GM18505 (cell line): ENCODE results near the gene RASL11A.
"Not testable (repeated sequence)": the region's sequence is repeated elsewhere in the genome, so short reads cannot be mapped to it uniquely, and the experiment has no call there.

Experiments
- ATAC-seq: cut with Tn5 transposase; IDR thresholded peaks from one replicate; pipeline ENCODE4 v1.9.1; 2021; ENCODE audit not compliant: unreplicated experiment
- POLR2A ChIP-seq: IDR thresholded peaks from 4 replicates; pipeline ENCODE4 v1.6.1; 2011; ENCODE audit warnings: borderline replicate concordance; ENCODE audit not compliant: insufficient read depth, insufficient read length; ENCODE audit errors: extremely low read depth

Gene RASL11A

GRCh38 chr13:27276188-27276587, 5.6 kb downstream of the RASL11A start:
- ATAC-seq, result no peak
- no peak for TF ChIP-seq POLR2A

GRCh38 chr13:27279506-27279905, 8.9 kb downstream of the RASL11A start:
- no peak for ATAC-seq
- no peak for TF ChIP-seq POLR2A

GRCh38 chr13:27280009-27280656, 9.5 kb downstream of the RASL11A start:
- TF ChIP-seq POLR2A, result no peak
- no peak for ATAC-seq

GRCh38 chr13:27280841-27281240, 10.2 kb downstream of the RASL11A start:
- TF ChIP-seq POLR2A, result no peak
- no peak for ATAC-seq

GRCh38 chr13:27281420-27281819, 10.8 kb downstream of the RASL11A start:
- TF ChIP-seq POLR2A, result no peak
- ATAC-seq, result no peak

GRCh38 chr13:27283906-27284493, 13.4 kb downstream of the RASL11A start:
- ATAC-seq, result no peak
- no peak for TF ChIP-seq POLR2A

GRCh38 chr13:27288392-27288791, 17.8 kb downstream of the RASL11A start:
- no peak for TF ChIP-seq POLR2A
- ATAC-seq, result no peak

- TF ChIP-seq POLR2A, result no peak
- ATAC-seq, result no peak
Measured at GRCh38 chr13:27289011-27289665, 18.5 kb downstream of the RASL11A start.

GRCh38 chr13:27290715-27291114, 20.1 kb downstream of the RASL11A start:
- TF ChIP-seq POLR2A, result no peak
- ATAC-seq, result no peak

- not testable (repeated sequence) for ATAC-seq
Measured at GRCh38 chr13:27291967-27292366, 21.3 kb downstream of the RASL11A start.

GRCh38 chr13:27293076-27293691, 22.6 kb downstream of the RASL11A start:
- ATAC-seq, result no peak
- TF ChIP-seq POLR2A, result no peak

- TF ChIP-seq POLR2A, result no peak
- ATAC-seq, result no peak
Measured at GRCh38 chr13:27293873-27294515, 23.4 kb downstream of the RASL11A start.

- no peak for ATAC-seq
- TF ChIP-seq POLR2A, result no peak
Measured at GRCh38 chr13:27295096-27295495, 24.5 kb downstream of the RASL11A start.
